Measurements from ENCODE around the gene ZNF474.

Gene ZNF474

GRCh38 chr5:122154910-122155309 is 25.6 kb downstream of the ZNF474 start:
- no peak overlapping the region for H3K4me3 ChIP-seq (ENCODE audit: severe bottlenecking)
- no peaks in the 10 kb centered on the region for H3K36me3 ChIP-seq (ENCODE audit: low read depth)
- TF ChIP-seq CTCF (IDR thresholded peaks at IDR 0.05; ENCODE audit: poor library complexity, severe bottlenecking), result no peak
- DNase-seq (ENCODE audit: low spot score) (no peak), ATAC-seq (ENCODE audit: low read depth) (no peak; the same call in 2 of the 3 replicates)
- peaks cover 6% of the 10 kb centered on the region for H3K4me1 ChIP-seq (ENCODE audit: insufficient read depth, poor library complexity, severe bottlenecking)
- no peak overlapping the region for H3K27ac ChIP-seq (ENCODE audit: poor library complexity, severe bottlenecking)
- H3K9me3 ChIP-seq (ENCODE audit: severe bottlenecking), result no peaks in the 10 kb centered on the region
- no peaks in the 10 kb centered on the region for H3K27me3 ChIP-seq (ENCODE audit: insufficient read depth, poor library complexity, severe bottlenecking)

- ATAC-seq (ENCODE audit: low read depth) (no peak), DNase-seq (ENCODE audit: low spot score) (no peak)
- Histone ChIP-seq H3K27me3 (ENCODE audit: insufficient read depth, poor library complexity, severe bottlenecking) (no peaks in the 10 kb centered on the region), H3K9me3 (ENCODE audit: severe bottlenecking) (no peaks in the 10 kb centered on the region), H3K4me1 (ENCODE audit: insufficient read depth, poor library complexity, severe bottlenecking) (peaks cover 6% of the 10 kb centered on the region), H3K27ac (ENCODE audit: poor library complexity, severe bottlenecking) (no peak overlapping the region), H3K36me3 (ENCODE audit: low read depth) (no peaks in the 10 kb centered on the region), H3K4me3 (ENCODE audit: severe bottlenecking) (no peak overlapping the region)
- TF ChIP-seq CTCF (IDR thresholded peaks at IDR 0.05; ENCODE audit: poor library complexity, severe bottlenecking), result no peak
Measured at GRCh38 chr5:122155546-122155945, 26.2 kb downstream of the ZNF474 start.

- Histone ChIP-seq H3K9me3 (ENCODE audit: severe bottlenecking) (no peaks in the 10 kb centered on the region), H3K27ac (ENCODE audit: poor library complexity, severe bottlenecking) (no peak overlapping the region), H3K36me3 (ENCODE audit: low read depth) (no peaks in the 10 kb centered on the region), H3K4me3 (ENCODE audit: severe bottlenecking) (no peak overlapping the region), H3K27me3 (ENCODE audit: insufficient read depth, poor library complexity, severe bottlenecking) (no peaks in the 10 kb centered on the region), H3K4me1 (ENCODE audit: insufficient read depth, poor library complexity, severe bottlenecking) (peaks cover 6% of the 10 kb centered on the region)
- no peak for DNase-seq (ENCODE audit: low spot score)
- ATAC-seq (ENCODE audit: low read depth), result peak; percentile 73
- TF ChIP-seq CTCF (IDR thresholded peaks at IDR 0.05; ENCODE audit: poor library complexity, severe bottlenecking), result peak; percentile 90
Measured at GRCh38 chr5:122156724-122157325, 27.5 kb downstream of the ZNF474 start.

- TF ChIP-seq CTCF (IDR thresholded peaks at IDR 0.05; ENCODE audit: poor library complexity, severe bottlenecking), result no peak
- no peaks in the 10 kb centered on the region for H3K27me3 ChIP-seq (ENCODE audit: insufficient read depth, poor library complexity, severe bottlenecking)
- H3K4me3 ChIP-seq (ENCODE audit: severe bottlenecking), result no peak overlapping the region
- H3K27ac ChIP-seq (ENCODE audit: poor library complexity, severe bottlenecking), result peak overlapping the region; percentile 73
- DNase-seq (ENCODE audit: low spot score), result no peak
- H3K4me1 ChIP-seq (ENCODE audit: insufficient read depth, poor library complexity, severe bottlenecking), result peaks cover 19% of the 10 kb centered on the region
- ATAC-seq (ENCODE audit: low read depth), result no peak
- no peaks in the 10 kb centered on the region for H3K36me3 ChIP-seq (ENCODE audit: low read depth)
- H3K9me3 ChIP-seq (ENCODE audit: severe bottlenecking), result no peaks in the 10 kb centered on the region
Measured at GRCh38 chr5:122162100-122162638, 32.8 kb downstream of the ZNF474 start.
